Urinary bladder (tissue), 4 donors: ENCODE data around the gene PEMT. TPM values are rescaled to one million over a fixed set of nuclear protein-coding genes. Genes with fewer than 3 reads are reported as not detected.
"Not testable (repeated sequence)": the region's sequence is repeated elsewhere in the genome, so short reads cannot be mapped to it uniquely, and the experiment has no call there.

ENCODE experiments used
- DNase-seq: peaks from one replicate; pipeline ENCODE4 v3.0.0-alpha.2; 2015; ENCODE audit errors: extremely low spot score
- H3K27ac ChIP-seq: one replicate; pipeline ENCODE4 v1.5.1; 2013; ENCODE audit warnings: low read depth, mild to moderate bottlenecking, moderate library complexity
- H3K36me3 ChIP-seq: one replicate; pipeline ENCODE4 v1.6.1; 2013; ENCODE audit warnings: mild to moderate bottlenecking, moderate library complexity; ENCODE audit not compliant: insufficient read depth
- H3K4me1 ChIP-seq: one replicate; pipeline ENCODE4 v1.6.1; 2013; ENCODE audit warnings: mild to moderate bottlenecking, moderate library complexity; ENCODE audit not compliant: insufficient read depth
- H3K4me3 ChIP-seq: one replicate; pipeline ENCODE4 v1.5.1; 2013; ENCODE audit warnings: low read depth, low read length
- WGBS: extraction: QIAGEN DNeasy Blood & Tissue Kit; methylation state at CpG from one replicate; pipeline ENCODE4 v1.1.7; 2013; 5-methylcytosine and 5-hydroxymethylcytosine counted together
- polyA plus RNA-seq: library from polyadenylated mRNA; stranded (reverse); fragments of 200-250 nt; gene quantifications from one replicate; pipeline ENCODE4 v1.2.3, GENCODE V29; 2013
- total RNA-seq: library from RNA; depleted of rRNA; stranded (reverse); fragments of >200 nt; gene quantifications from one replicate; pipeline ENCODE4 v1.2.3, GENCODE V29; 2014
- donor health status: healthy with polysubstance abuse.
- donor health status: healthy.

Gene PEMT
- total and polyA plus RNA-seq, 2 donors = 10.9 to 36.2 TPM

DNA sequence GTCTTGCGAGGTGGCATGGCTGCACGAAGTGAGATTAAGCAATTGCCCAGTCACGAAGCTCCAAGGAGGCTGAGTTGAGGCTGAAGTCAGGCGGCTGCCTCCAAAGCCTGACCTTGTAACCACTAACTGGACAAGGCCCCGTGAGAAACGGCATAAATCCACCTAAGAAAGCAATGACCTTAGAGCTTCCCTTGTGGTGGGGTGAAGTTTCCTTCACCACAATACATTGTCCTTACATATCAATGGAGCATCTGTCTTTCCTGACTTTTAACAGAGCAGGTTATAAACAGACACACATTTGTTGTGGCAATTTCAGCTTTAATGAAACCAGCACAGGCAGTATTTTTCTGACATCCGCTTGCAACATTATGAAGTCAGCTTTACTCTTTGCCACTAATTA is 117.2 kb downstream of the PEMT start:
- Histone ChIP-seq H3K36me3 (no peaks in the 10 kb centered on the region), H3K4me1 (no peaks in the 10 kb centered on the region), H3K27ac (no peak overlapping the region), H3K4me3 (no peak overlapping the region)
- 63% methylated on average over 7 of the region's 7 CpGs for WGBS
- no peak for DNase-seq

DNA sequence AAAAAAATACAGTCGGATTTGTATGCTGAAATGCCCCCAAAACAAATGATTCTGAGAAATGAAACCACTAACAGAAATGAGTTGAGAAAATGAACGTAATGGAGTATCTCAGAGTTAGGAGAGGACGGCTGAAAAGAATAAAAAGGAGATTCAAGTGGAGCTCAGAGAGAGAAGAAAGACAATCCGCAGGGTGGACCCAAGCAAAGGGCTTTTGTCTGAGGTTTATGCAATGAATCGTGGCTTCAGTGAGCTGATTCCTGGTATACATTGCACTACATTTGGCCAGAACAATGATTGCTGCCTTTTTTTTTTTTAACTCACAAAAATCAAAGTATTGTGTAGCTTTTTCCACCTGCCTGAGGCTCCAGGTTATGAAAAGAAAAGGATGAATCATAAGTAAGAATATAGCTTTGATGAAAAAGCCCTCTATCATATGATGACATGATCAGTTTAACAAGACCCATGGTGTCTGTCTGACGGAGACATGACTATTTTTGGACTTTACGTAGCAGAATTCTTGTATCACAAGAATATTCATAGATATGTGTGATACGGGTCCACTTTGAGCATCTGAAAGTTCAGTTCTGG is 119.1 kb downstream of the PEMT start:
- Histone ChIP-seq H3K36me3 (no peaks in the 10 kb centered on the region), H3K4me1 (no peaks in the 10 kb centered on the region), H3K27ac (no peak overlapping the region), H3K4me3 (no peak overlapping the region)
- no peak for DNase-seq
- 57% methylated on average over 8 of the region's 8 CpGs for WGBS

DNA sequence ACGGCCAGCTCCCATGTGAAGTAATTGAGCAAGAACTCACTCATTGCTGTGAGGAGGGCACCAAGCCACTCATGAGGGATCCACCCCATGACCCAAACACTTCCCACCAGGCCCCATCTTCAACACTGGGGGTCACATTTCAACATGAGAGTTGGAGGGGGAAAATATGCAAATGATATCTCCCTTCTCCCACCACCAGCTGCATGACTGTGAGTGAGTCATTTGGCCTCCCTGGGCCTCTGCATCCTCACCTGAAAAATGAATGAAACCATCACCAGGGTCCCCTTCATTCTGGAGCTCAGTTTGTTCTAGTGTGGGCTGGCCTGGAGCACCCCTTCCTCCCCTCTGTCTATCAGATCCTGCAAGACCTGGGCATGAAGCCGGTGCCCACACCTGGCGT is 121.5 kb downstream of the PEMT start:
- 95% methylated on average over 3 of the region's 3 CpGs for WGBS
- Histone ChIP-seq H3K4me1 (no peaks in the 10 kb centered on the region), H3K36me3 (no peaks in the 10 kb centered on the region), H3K4me3 (no peak overlapping the region), H3K27ac (no peak overlapping the region)
- no peak for DNase-seq

DNA sequence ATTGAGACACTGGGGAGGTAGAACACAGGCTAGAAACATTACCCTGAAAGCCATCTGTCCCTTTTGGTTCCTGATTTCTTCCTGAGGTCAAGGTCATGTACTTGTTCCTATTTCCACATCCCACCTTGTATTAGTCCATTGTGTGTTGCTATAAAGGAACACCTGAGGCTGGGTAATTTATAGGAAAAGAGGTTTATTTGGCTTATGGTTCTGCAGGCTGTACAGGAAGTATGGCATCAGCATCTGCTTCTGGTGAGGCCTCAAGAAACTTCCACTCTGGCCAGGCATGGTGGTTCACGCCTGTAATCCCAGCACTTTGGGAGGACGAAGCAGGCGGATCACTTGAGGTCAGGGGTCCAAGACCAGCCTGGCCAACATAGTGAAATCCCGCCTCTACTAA is 122.2 kb downstream of the PEMT start:
- no peaks in the 10 kb centered on the region for H3K4me1 ChIP-seq
- WGBS = 96% methylated on average over 4 of the region's 4 CpGs
- H3K4me3 ChIP-seq = no peak overlapping the region
- no peak for DNase-seq
- H3K36me3 ChIP-seq = no peaks in the 10 kb centered on the region
- no peak overlapping the region for H3K27ac ChIP-seq

DNA sequence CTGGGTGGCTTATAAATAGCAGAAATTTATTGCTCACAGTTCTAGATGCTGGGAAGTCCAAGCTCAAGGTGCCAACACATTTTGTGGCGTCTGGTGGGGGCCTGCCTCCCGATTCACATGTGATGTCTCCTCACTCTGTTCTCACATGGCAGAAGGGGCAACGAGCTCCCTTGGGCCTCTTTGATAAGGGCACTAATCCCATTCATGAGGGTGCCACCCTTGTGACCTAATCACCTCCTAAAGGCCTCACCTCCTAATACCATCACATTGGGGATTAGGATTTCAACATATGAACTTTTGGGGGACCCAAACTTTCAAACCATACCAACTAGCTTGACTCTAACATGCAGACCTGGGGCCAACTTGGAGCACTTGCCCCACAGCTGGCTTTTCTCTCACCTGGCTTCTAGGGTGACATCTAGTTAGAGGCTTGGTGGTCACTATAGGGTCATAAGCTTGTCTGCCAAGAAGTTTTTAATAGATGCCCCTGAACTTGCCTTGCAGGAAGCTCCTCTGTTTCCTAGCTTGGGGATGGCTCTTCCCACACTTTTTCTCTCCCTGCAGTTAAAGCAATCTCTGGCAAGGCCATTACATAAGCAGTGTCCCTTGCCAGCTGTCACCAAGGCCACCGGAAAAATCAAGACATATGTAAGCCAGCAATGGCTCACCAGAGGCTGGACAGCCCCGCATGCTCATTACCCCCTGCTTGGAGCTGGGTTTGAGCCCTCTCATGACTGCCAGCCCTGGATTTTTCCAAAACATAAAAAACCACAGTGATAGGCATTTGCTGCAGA is 123.1 kb downstream of the PEMT start:
- no peak overlapping the region for H3K27ac ChIP-seq
- H3K4me3 ChIP-seq = no peak overlapping the region
- DNase-seq = no peak
- no peaks in the 10 kb centered on the region for H3K4me1 ChIP-seq
- no peaks in the 10 kb centered on the region for H3K36me3 ChIP-seq
- WGBS = 74% methylated on average over 5 of the region's 5 CpGs

DNA sequence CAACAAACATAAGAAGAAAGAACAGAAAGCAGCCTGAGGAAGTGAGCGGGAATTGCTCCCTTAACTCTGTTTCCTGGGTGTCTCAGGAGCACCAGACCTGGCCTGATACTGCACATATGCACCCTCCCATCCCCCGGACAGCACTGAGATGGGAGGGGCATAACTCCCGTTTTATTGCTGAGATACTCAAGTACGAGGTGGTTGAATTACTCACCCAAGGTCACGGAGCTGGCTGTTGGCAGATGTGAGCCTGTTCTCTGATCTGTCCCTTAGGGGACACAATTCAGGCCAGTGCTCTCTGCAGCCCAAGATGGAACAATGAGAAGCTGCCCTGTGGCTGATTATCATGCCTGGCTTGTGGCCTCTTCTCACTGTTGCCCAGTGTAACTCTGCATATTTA is 123.8 kb downstream of the PEMT start:
- WGBS = 35% methylated on average over 5 of the region's 5 CpGs
- Histone ChIP-seq H3K4me3 (no peak overlapping the region), H3K4me1 (no peaks in the 10 kb centered on the region), H3K27ac (no peak overlapping the region), H3K36me3 (no peaks in the 10 kb centered on the region)
- DNase-seq = no peak

DNA sequence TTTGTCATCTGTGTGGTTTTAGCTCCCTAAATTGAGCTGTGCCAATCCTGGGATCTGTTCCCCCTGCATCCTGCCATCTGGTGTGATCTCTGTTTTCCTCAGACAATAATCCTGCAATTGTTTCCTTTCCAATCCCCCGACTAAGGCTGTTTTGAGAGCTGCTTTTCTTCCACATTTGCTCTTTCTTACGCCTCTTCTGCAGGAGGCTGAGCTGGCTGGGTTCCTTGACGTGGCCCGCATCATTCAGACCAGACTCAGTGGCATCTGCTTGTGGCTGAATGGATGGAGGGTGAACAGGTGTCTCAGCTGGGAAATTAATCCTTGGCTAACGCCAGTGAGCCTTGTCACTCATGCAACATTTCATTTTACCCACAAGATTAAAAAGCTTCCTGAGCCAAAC is 124.5 kb downstream of the PEMT start:
- DNase-seq = no peak
- no peak overlapping the region for H3K27ac ChIP-seq
- no peaks in the 10 kb centered on the region for H3K36me3 ChIP-seq
- 64% methylated on average over 5 of the region's 5 CpGs for WGBS
- no peaks in the 10 kb centered on the region for H3K4me1 ChIP-seq
- H3K4me3 ChIP-seq = no peak overlapping the region

DNA sequence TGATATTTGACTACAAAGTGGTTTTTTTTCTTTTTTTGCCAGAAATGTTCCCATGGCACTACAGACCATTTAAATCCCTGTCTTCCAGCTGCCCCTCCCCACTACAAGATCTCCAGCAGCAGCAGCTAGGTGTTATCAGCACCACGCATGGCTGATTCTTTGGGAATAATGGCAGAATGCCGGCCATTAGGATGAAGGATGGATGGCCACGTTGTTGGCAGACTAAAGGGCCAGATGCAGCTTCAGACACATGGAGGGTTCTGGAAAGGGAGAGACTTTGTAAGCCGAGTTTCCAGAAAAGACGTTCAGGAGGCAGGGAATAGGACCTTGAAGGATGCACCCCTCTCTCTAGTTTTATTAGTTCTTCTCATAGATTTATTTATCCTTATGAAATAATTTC is 125.0 kb downstream of the PEMT start:
- 51% methylated on average over 5 of the region's 5 CpGs for WGBS
- Histone ChIP-seq H3K27ac (no peak overlapping the region), H3K4me3 (no peak overlapping the region), H3K4me1 (no peaks in the 10 kb centered on the region), H3K36me3 (no peaks in the 10 kb centered on the region)
- no peak for DNase-seq

DNA sequence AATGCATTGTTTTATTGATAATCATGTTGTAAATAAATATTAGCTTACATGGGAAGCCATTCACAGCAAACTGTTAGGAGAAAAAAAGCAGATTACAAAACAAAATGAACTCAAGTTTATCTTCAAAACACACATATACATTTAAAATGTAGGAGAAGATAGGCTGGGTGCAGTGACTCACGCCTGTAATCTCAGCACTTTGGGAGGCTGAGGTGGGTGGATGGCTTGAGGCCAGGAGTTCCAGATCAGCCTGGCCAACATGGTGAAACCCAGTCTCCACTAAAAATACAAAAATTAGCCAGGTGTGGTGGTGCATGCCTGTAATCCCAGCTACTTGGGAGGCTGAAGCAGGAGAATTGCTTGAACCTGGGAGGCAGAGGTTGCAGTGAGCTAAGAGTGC is 125.6 kb downstream of the PEMT start:
- WGBS = 30% methylated on average over 1 of the region's 1 CpG
- H3K4me3 ChIP-seq, DNase-seq, H3K4me1 ChIP-seq, H3K27ac ChIP-seq, H3K36me3 ChIP-seq: not testable (repeated sequence)

DNA sequence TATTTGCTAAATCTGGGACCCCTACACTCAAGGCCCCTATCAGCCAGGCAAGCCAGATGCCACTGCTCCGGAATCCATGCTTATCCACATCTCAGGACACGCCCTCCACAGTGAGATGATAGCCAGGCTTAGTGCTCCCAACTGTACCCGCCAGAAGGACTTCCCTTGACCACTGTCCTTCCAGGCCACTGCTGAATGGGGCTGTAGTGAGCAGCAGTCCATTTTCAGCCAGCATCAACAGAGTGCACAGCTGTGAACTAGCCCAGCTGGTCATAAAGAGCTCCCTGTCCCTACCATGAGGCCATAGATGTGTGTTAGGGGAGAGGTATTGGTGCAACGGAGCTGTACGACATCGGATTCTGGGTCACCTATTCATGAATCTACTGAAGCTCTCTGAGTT is 127.7 kb downstream of the PEMT start:
- Histone ChIP-seq H3K4me3 (no peak overlapping the region), H3K27ac (no peak overlapping the region), H3K36me3 (no peaks in the 10 kb centered on the region), H3K4me1 (no peaks in the 10 kb centered on the region)
- 81% methylated on average over 6 of the region's 6 CpGs for WGBS
- DNase-seq = no peak

DNA sequence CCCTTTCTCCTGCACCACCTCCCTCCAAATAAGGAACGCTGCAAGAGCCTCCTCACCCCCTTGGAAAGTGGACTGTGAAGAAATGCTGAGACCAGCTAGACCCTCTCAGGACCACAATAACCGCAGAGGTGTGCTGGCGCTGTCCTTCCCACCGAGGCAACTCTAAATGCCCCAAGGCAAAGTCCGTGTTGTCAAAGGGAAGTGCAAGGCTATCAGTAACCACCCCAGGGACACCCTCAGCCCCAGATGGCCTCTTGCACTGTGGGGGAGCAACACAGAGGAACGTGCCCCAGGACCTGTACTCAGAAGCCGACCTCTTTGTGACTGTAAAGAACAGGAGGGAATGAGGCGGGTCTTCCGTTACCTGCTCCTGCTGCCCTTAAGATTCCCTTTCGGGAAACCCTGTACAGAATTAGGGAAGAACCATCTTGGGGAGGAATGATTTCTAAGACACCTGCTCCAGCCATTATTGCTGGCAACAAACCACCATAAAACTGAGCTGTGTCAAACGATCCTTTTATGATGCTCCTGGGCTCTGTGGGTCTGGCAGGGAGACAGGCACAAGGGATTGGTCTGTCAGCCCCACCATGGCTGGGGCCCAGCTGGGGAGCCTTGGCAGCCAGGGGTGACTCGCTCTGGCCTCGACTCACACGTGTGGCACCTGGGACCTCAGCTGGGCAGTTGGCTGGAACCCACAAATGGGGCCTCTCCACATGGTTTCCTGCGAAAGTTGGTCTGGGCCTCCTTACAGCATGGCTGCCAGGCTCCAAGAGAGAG is 129.3 kb downstream of the PEMT start:
- Histone ChIP-seq H3K4me1 (no peaks in the 10 kb centered on the region), H3K4me3 (no peak overlapping the region), H3K27ac (no peak overlapping the region), H3K36me3 (no peaks in the 10 kb centered on the region)
- DNase-seq = no peak
- 64% methylated on average over 15 of the region's 15 CpGs for WGBS

DNA sequence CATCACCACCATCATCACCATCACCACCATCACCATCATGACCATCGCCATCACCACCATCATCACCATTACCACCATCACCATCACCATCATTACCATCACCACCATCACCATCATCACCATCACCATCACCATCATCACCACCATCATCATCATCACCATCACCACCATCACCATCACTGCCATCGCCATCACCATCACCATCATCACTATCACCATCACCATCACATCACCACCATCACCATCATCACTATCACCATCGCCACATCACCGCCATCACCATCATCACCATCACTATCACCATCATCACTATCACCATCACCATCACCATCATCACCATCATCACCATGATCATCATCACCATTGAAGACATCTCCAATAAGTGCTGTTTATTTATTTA is 131.5 kb downstream of the PEMT start:
- H3K4me3 ChIP-seq = no peak overlapping the region

DNA sequence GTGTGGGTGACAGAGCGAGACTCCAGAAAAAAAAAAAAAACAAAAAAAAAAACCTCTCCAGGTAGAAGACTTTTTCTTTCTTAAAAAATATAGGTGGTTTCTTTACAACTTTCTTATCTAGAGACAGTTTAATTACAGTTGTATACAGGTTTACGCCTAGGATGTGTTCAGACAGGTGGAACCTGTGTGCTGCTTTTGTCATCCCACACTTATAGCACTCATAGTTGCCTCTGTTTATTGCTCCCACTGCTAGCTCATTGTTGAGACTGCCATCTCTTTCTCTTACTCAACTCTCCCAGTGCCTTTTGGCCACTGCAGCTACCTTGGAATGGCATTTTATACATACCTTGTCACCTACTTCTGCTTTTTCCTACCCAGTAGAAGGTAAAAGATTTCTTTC is 133.8 kb downstream of the PEMT start:
- Histone ChIP-seq H3K36me3 (no peaks in the 10 kb centered on the region), H3K4me1 (no peaks in the 10 kb centered on the region), H3K27ac (no peak overlapping the region), H3K4me3 (no peak overlapping the region)
- DNase-seq = no peak
- 88% methylated on average over 2 of the region's 2 CpGs for WGBS

More for the DNA sequence above, 131.5 kb downstream of the PEMT start:
- H3K27ac ChIP-seq = no peak overlapping the region
- 98% methylated on average over 4 of the region's 4 CpGs for WGBS
- no peak for DNase-seq
- no peaks in the 10 kb centered on the region for H3K4me1 ChIP-seq
- no peaks in the 10 kb centered on the region for H3K36me3 ChIP-seq

DNA sequence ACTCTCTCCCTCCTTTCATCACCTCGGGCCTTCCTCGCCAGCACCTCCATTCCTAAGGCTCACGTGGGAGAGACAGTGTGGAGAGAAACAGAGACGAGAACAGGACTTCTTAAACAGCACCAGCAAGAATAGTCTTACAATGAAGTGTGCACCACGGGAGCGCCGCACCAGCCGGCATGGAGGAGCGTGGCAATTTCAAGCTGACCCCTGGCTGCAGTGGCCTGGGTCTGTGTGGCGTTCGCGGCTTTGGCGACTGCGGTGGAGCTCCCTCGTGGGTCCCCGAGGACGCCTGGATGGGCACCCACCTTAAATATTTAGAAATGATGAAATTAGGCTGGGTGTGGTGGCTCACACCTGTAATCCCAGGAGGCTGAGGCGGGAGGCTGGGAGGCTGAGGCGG is 135.3 kb downstream of the PEMT start:
- no peak overlapping the region for H3K27ac ChIP-seq
- 82% methylated on average over 19 of the region's 19 CpGs for WGBS
- DNase-seq = no peak
- no peaks in the 10 kb centered on the region for H3K36me3 ChIP-seq
- H3K4me3 ChIP-seq = no peak overlapping the region
- no peaks in the 10 kb centered on the region for H3K4me1 ChIP-seq
